Heart left ventricle (tissue), 13 donors: Measurements from ENCODE around the gene WIPF2.

Experiments used
- POLR2A ChIP-seq, 2 donors: fragments of 450-650 bp; IDR thresholded peaks; one replicate each; pipeline ENCODE4 v1.6.1; 2017; ENCODE audit warnings: antibody characterized with exemption in 2 of 2, mild to moderate bottlenecking in 2 of 2, moderate library complexity in 2 of 2
- TF ChIP-seq, protein P1 (sequence below), 12 donors: fragments of 200-600 bp; sonication (generic) in 4 of 12; IDR thresholded peaks; one replicate each; pipeline versions ENCODE4 v1.5.0 to v1.8.0; 2018 to 2022; ENCODE audit warnings: antibody characterized with exemption in 12 of 12, mild to moderate bottlenecking in 5 of 12
- donor health status: ischemic (EF 13 %, LVEDD 7.1; RV severe dilation, severe dysfunction).
- donor health status: DM: no; HTN: yes; CAD: no.
- donor health status: DM: no; HTN: no; CAD: no.
- donor health status: ischemic (EF 25% LVEDD 6.9; RV normal size, moderate dysfunction).
- donor health status: ischemic (EF 25% LVEDD 5.7; RV mildly dilated, moderate dysfunction).
- donor health status: ischemic (EF 35%, LVEDD 5.7; RV mildly dilated, moderate dysfunction).
- donor health status: nonischemic (EF 11% LVEDD 7.7; RV severe dilation, severe dysfunction).
- donor health status: DM: yes; HTN: yes; CAD: no.
- donor health status: PGD.
- donor health status: ischemic (EF 29% LVEDD 5.4; RV normal size, mild dysfunction).
- donor health status: nonischemic (EF 23%, LVEDD 6.1; RV moderate dilation, normal function).

DNA sequence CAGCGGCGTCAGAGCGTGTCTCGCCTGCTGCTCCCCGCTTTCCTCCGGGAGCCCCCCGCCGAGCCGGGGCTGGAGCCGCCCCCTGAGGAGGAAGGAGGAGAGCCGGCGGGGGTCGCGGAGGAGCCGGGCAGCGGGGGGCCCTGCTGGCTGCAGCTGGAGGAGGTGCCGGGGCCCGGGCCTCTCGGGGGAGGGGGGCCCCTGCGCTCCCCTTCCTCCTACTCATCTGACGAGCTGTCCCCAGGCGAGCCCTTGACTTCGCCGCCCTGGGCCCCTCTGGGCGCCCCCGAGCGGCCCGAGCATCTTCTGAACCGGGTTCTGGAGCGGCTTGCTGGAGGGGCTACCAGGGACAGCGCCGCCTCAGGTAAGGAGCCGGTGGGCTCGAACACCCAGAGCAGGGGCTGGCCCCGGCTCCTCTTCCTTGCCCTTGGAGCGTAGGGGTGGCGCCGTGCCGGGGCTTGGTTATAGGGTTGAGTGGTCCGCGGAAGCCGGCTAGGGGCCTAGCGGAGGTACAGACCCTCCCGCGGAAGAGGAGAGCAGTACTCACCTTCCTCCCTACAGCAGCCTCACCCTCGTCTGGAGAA is 41.0 kb upstream of the WIPF2 start:
- TF ChIP-seq, protein P1, sequence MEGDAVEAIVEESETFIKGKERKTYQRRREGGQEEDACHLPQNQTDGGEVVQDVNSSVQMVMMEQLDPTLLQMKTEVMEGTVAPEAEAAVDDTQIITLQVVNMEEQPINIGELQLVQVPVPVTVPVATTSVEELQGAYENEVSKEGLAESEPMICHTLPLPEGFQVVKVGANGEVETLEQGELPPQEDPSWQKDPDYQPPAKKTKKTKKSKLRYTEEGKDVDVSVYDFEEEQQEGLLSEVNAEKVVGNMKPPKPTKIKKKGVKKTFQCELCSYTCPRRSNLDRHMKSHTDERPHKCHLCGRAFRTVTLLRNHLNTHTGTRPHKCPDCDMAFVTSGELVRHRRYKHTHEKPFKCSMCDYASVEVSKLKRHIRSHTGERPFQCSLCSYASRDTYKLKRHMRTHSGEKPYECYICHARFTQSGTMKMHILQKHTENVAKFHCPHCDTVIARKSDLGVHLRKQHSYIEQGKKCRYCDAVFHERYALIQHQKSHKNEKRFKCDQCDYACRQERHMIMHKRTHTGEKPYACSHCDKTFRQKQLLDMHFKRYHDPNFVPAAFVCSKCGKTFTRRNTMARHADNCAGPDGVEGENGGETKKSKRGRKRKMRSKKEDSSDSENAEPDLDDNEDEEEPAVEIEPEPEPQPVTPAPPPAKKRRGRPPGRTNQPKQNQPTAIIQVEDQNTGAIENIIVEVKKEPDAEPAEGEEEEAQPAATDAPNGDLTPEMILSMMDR (IDR thresholded peaks at IDR 0.05): no peak
- TF ChIP-seq POLR2A (IDR thresholded peaks at IDR 0.05): no peak
